Measurements from ENCODE around the gene ZNF487. TPM values are rescaled to one million over a fixed set of nuclear protein-coding genes. Genes with fewer than 3 reads are reported as not detected.
A peak's percentile ranks its signal among the peaks of the same experiment; 100 is the strongest.
"Not testable (repeated sequence)": the region's sequence is repeated elsewhere in the genome, so short reads cannot be mapped to it uniquely, and the experiment has no call there.

Gene ZNF487
- total RNA-seq, result 1 to 10 TPM; 5.2 to 7.1 TPM
- 1 to 10 TPM; 8.8 to 9.4 TPM for polyA plus RNA-seq
- long read RNA-seq, donor 1, partial matches to known transcripts, result 0 of 3 reads
- long read RNA-seq, donor 1, other reads (novel, unspliced or antisense), result 2 of 3 reads
- long read RNA-seq, donor 2, partial matches to known transcripts, result 0 of 6 reads
- long read RNA-seq, donor 2, other reads (novel, unspliced or antisense), result 3 of 6 reads

GRCh38 chr10:43436291-43437140 lies at the start of gene ZNF487:
ZNF487 (plus strand) TSS chr10:43437111; CDS start chr10:43475814, 38,703 bp downstream.
- no peaks in the 10 kb centered on the region for H3K27me3 ChIP-seq (ENCODE audit: control insufficient read depth in 1 of 2, insufficient read depth in 2 of 2, low read length in 1 of 2)
- intact Hi-C loops (cut with DNase I), result loop anchor here in 1 of 2 donors (2.0 to 5.0 kb wide), 2 partner anchors 16 to 39 kb away; no protein-coding TSS in a partner anchor
- WGBS, 2 donors, result 0% methylated on average over 69 of the region's 69 CpGs
- no peaks in the 10 kb centered on the region for H3K9me3 ChIP-seq (ENCODE audit: control insufficient read depth, low read length)
- H3K27ac ChIP-seq (ENCODE audit: low read depth in 1 of 2, low read length in 2 of 2), result peak within 1 kb of the TSS; percentile 70 to 94
- no peaks in the 10 kb centered on the region for H3K36me3 ChIP-seq (ENCODE audit: control insufficient read depth in 1 of 2, insufficient read depth in 2 of 2, low read length in 1 of 2)
- DNase-seq, result peak; percentile 93 to 96
- H3K4me1 ChIP-seq (ENCODE audit: control insufficient read depth in 1 of 2, insufficient read depth in 2 of 2, low read length in 2 of 2), result no peaks in the 10 kb centered on the region
- ATAC-seq (ENCODE audit: low FRiP score), result peak; percentile 99
- H3K4me3 ChIP-seq (ENCODE audit: low read length in 2 of 2), result peak within 1 kb of the TSS; percentile 59 to 79

- Histone ChIP-seq H3K4me3 (ENCODE audit: low read length in 2 of 2) (no peak overlapping the region), H3K27ac (ENCODE audit: low read depth in 1 of 2, low read length in 2 of 2) (no peak overlapping the region), H3K9me3 (ENCODE audit: control insufficient read depth, low read length) (no peaks in the 10 kb centered on the region), H3K4me1 (ENCODE audit: control insufficient read depth in 1 of 2, insufficient read depth in 2 of 2, low read length in 2 of 2) (no peaks in the 10 kb centered on the region), H3K36me3 (ENCODE audit: control insufficient read depth in 1 of 2, insufficient read depth in 2 of 2, low read length in 1 of 2) (peaks cover 9 to 13% of the 10 kb centered on the region in 2 donors), H3K27me3 (ENCODE audit: control insufficient read depth in 1 of 2, insufficient read depth in 2 of 2, low read length in 1 of 2) (peaks cover 0 to 2% of the 10 kb centered on the region in 2 donors)
- no peak for ATAC-seq (ENCODE audit: low FRiP score)
- intact Hi-C loops (cut with DNase I), result no loop called here
- 78% methylated on average over 5 of the region's 5 CpGs for WGBS, 2 donors
- DNase-seq, result peak; percentile 17 to 49
These were observed 49.3 kb upstream of the ZNF487 start for GRCh38 chr10:43387678-43388032.

GRCh38 chr10:43389867-43390266 lies 47.0 kb upstream of the ZNF487 start:
- H3K27me3 ChIP-seq (ENCODE audit: control insufficient read depth in 1 of 2, insufficient read depth in 2 of 2, low read length in 1 of 2), result peaks cover 0 to under 1% of the 10 kb centered on the region in 2 donors
- DNase-seq, result peak in 1 of 2 donors; percentile 6
- H3K36me3 ChIP-seq (ENCODE audit: control insufficient read depth in 1 of 2, insufficient read depth in 2 of 2, low read length in 1 of 2), result peaks cover 14 to 18% of the 10 kb centered on the region in 2 donors
- no peaks in the 10 kb centered on the region for H3K9me3 ChIP-seq (ENCODE audit: control insufficient read depth, low read length)
- no peaks in the 10 kb centered on the region for H3K4me1 ChIP-seq (ENCODE audit: control insufficient read depth in 1 of 2, insufficient read depth in 2 of 2, low read length in 2 of 2)
- H3K4me3 ChIP-seq (ENCODE audit: low read length in 2 of 2), result no peak overlapping the region
- 62 to 67% methylated on average over 3 of the region's 3 CpGs for WGBS, 2 donors
- no peak for ATAC-seq (ENCODE audit: low FRiP score)
- H3K27ac ChIP-seq (ENCODE audit: low read depth in 1 of 2, low read length in 2 of 2), result peak overlapping the region in 1 of 2 donors; percentile 14
- intact Hi-C loops (cut with DNase I), result no loop called here

- H3K27me3 ChIP-seq (ENCODE audit: control insufficient read depth in 1 of 2, insufficient read depth in 2 of 2, low read length in 1 of 2), result no peaks in the 10 kb centered on the region
- DNase-seq, result no peak
- 79 to 81% methylated on average over 5 of the region's 5 CpGs for WGBS, 2 donors
- no peak overlapping the region for H3K4me3 ChIP-seq (ENCODE audit: low read length in 2 of 2)
- H3K27ac ChIP-seq (ENCODE audit: low read depth in 1 of 2, low read length in 2 of 2), result no peak overlapping the region
- ATAC-seq (ENCODE audit: low FRiP score), result no peak
- no peaks in the 10 kb centered on the region for H3K4me1 ChIP-seq (ENCODE audit: control insufficient read depth in 1 of 2, insufficient read depth in 2 of 2, low read length in 2 of 2)
- no peaks in the 10 kb centered on the region for H3K9me3 ChIP-seq (ENCODE audit: control insufficient read depth, low read length)
- peaks cover 13 to 18% of the 10 kb centered on the region in 2 donors for H3K36me3 ChIP-seq (ENCODE audit: control insufficient read depth in 1 of 2, insufficient read depth in 2 of 2, low read length in 1 of 2)
- intact Hi-C loops (cut with DNase I), result no loop called here
These were observed 46.6 kb upstream of the ZNF487 start for GRCh38 chr10:43390333-43390732.

GRCh38 chr10:43390759-43391158 lies 46.2 kb upstream of the ZNF487 start:
- Histone ChIP-seq H3K4me1 (ENCODE audit: control insufficient read depth in 1 of 2, insufficient read depth in 2 of 2, low read length in 2 of 2) (no peaks in the 10 kb centered on the region), H3K27me3 (ENCODE audit: control insufficient read depth in 1 of 2, insufficient read depth in 2 of 2, low read length in 1 of 2) (no peaks in the 10 kb centered on the region), H3K27ac (ENCODE audit: low read depth in 1 of 2, low read length in 2 of 2) (no peak overlapping the region), H3K4me3 (ENCODE audit: low read length in 2 of 2) (no peak overlapping the region), H3K9me3 (ENCODE audit: control insufficient read depth, low read length) (no peaks in the 10 kb centered on the region), H3K36me3 (ENCODE audit: control insufficient read depth in 1 of 2, insufficient read depth in 2 of 2, low read length in 1 of 2) (peaks cover 13 to 18% of the 10 kb centered on the region in 2 donors)
- WGBS, 2 donors, result 65 to 66% methylated on average over 7 of the region's 7 CpGs
- DNase-seq (peak in 1 of 2 donors; percentile 25), ATAC-seq (ENCODE audit: low FRiP score) (no peak)
- intact Hi-C loops (cut with DNase I), result no loop called here

GRCh38 chr10:43391496-43391895 lies 45.4 kb upstream of the ZNF487 start:
- H3K4me3 ChIP-seq (ENCODE audit: low read length in 2 of 2), result no peak overlapping the region
- no peaks in the 10 kb centered on the region for H3K4me1 ChIP-seq (ENCODE audit: control insufficient read depth in 1 of 2, insufficient read depth in 2 of 2, low read length in 2 of 2)
- H3K9me3 ChIP-seq (ENCODE audit: control insufficient read depth, low read length), result no peaks in the 10 kb centered on the region
- DNase-seq (peak in 1 of 2 donors; percentile 8), ATAC-seq (ENCODE audit: low FRiP score) (no peak)
- no peaks in the 10 kb centered on the region for H3K27me3 ChIP-seq (ENCODE audit: control insufficient read depth in 1 of 2, insufficient read depth in 2 of 2, low read length in 1 of 2)
- intact Hi-C loops (cut with DNase I), result no loop called here
- H3K27ac ChIP-seq (ENCODE audit: low read depth in 1 of 2, low read length in 2 of 2), result no peak overlapping the region
- peaks cover 13 to 18% of the 10 kb centered on the region in 2 donors for H3K36me3 ChIP-seq (ENCODE audit: control insufficient read depth in 1 of 2, insufficient read depth in 2 of 2, low read length in 1 of 2)
- WGBS, 2 donors, result 90 to 92% methylated on average over 6 of the region's 6 CpGs

- Histone ChIP-seq H3K27ac (ENCODE audit: low read depth in 1 of 2, low read length in 2 of 2) (no peak overlapping the region), H3K36me3 (ENCODE audit: control insufficient read depth in 1 of 2, insufficient read depth in 2 of 2, low read length in 1 of 2) (peaks cover 5 to 18% of the 10 kb centered on the region in 2 donors), H3K4me3 (ENCODE audit: low read length in 2 of 2) (no peak overlapping the region), H3K27me3 (ENCODE audit: control insufficient read depth in 1 of 2, insufficient read depth in 2 of 2, low read length in 1 of 2) (no peaks in the 10 kb centered on the region), H3K4me1 (ENCODE audit: control insufficient read depth in 1 of 2, insufficient read depth in 2 of 2, low read length in 2 of 2) (no peaks in the 10 kb centered on the region), H3K9me3 (ENCODE audit: control insufficient read depth, low read length) (no peaks in the 10 kb centered on the region)
- intact Hi-C loops (cut with DNase I), result no loop called here
- DNase-seq (peak in 1 of 2 donors; percentile 7), ATAC-seq (ENCODE audit: low FRiP score) (no peak)
- 83 to 85% methylated on average over 3 of the region's 3 CpGs for WGBS, 2 donors
These were observed 44.2 kb upstream of the ZNF487 start for GRCh38 chr10:43392748-43393147.

GRCh38 chr10:43393186-43393585 lies 43.7 kb upstream of the ZNF487 start:
- H3K27ac ChIP-seq (ENCODE audit: low read depth in 1 of 2, low read length in 2 of 2); H3K9me3 ChIP-seq (ENCODE audit: control insufficient read depth, low read length); ATAC-seq (ENCODE audit: low FRiP score); H3K27me3 ChIP-seq (ENCODE audit: control insufficient read depth in 1 of 2, insufficient read depth in 2 of 2, low read length in 1 of 2); intact Hi-C loops (cut with DNase I); H3K4me1 ChIP-seq (ENCODE audit: control insufficient read depth in 1 of 2, insufficient read depth in 2 of 2, low read length in 2 of 2); H3K4me3 ChIP-seq (ENCODE audit: low read length in 2 of 2): not testable (repeated sequence)
- WGBS, 2 donors, result 92 to 95% methylated on average over 11 of the region's 11 CpGs
- peak; percentile 9 to 28 for DNase-seq
- H3K36me3 ChIP-seq (ENCODE audit: control insufficient read depth in 1 of 2, insufficient read depth in 2 of 2, low read length in 1 of 2), result peaks cover 5 to 18% of the 10 kb centered on the region in 2 donors
